ENCODE results near the gene OR6C68. TPM values are rescaled to one million over a fixed set of nuclear protein-coding genes. Genes with fewer than 3 reads are reported as not detected.
A peak's percentile ranks its signal among the peaks of the same experiment; 100 is the strongest.
"Not testable (repeated sequence)": the region's sequence is repeated elsewhere in the genome, so short reads cannot be mapped to it uniquely, and the experiment has no call there.

Gene OR6C68
- not detected for total RNA-seq
- polyA plus RNA-seq (ENCODE audit: insufficient read depth in 1 of 8, insufficient read length in 8 of 8, low replicate concordance in 1 of 8), result not detected
- long read RNA-seq, donor 1, result 0 reads
- long read RNA-seq, donor 2, result 0 reads
- long read RNA-seq, donor 3, result 0 reads
- long read RNA-seq, donor 4, result 0 reads
- long read RNA-seq, donor 5, result 0 reads
- long read RNA-seq, donor 6, result 0 reads
- long read RNA-seq, donor 7, result 0 reads
- long read RNA-seq, donor 8, result 0 reads
- long read RNA-seq, donor 9, result 0 reads
- long read RNA-seq, donor 10, result 0 reads
- long read RNA-seq, donor 11, result 0 reads

DNA sequence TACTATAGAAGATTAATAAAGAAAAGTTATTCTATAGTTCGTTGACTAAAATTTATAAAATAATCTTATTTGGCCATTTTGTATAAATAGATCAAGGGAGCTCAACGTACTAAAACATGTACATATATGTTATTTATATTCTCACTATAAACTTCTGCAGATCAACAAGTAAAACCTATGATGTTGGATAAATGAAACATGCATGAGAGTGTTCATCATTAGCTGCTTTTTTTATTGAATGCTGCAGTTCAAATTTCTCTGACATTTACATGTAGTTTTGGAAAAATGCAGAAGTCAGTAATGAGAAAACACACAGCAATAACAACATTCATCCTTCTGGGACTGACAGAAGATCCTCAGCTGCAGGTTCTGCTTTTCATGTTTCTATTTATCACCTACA, at the start of gene OR6C68:
Gene OR6C68, plus strand, starts transcription at position 301 of the 400 bp plus-strand sequence. Its CDS starts 0 bp downstream, at position 301.
- Histone ChIP-seq H3K27me3 (ENCODE audit: control insufficient read depth, insufficient read depth, low read length) (no peaks in the 10 kb centered on the region), H3K4me3 (ENCODE audit: low read length) (no peak within 1 kb of the TSS)
- no CpG with 5 or more reads among the region's 2 CpGs for WGBS (ENCODE audit: insufficient coverage)

DNA sequence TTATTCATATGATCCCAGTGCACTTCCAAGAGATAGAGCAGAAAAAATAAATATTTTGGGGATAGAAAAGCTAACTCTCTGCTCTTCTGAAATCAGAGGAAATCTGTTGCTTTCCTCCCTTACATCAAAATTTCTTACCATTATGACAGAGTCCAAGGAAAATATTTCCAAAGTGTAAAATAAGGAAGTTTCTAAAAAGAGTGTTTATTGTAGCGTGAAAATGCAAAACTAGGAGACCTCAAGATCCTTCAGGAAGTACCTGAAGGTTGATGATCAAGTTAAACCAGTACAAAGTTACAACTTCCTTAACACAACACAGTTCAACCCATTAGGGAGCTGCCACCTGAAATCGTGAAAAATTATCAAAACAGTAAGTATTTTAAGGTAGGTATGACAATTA, 48.4 kb upstream of the OR6C68 start, which contains the start of gene OR6C2:
Gene OR6C2, plus strand, starts transcription at position 301 of the 400 bp plus-strand sequence. CDS start 8,138 bp downstream, outside the sequence.
- H3K4me1 ChIP-seq (ENCODE audit: control insufficient read depth, insufficient read depth, low read length), result no peaks in the 10 kb centered on the region
- no peaks in the 10 kb centered on the region for H3K27me3 ChIP-seq (ENCODE audit: control insufficient read depth, insufficient read depth, low read length)
- no peaks in the 10 kb centered on the region for H3K9me3 ChIP-seq (replicated peaks; ENCODE audit: control insufficient read depth, low read depth, low read length)
- no peak for DNase-seq
- H3K36me3 ChIP-seq (ENCODE audit: control insufficient read depth, insufficient read depth, low read length), result no peaks in the 10 kb centered on the region
- H3K4me3 ChIP-seq (ENCODE audit: low read length), result no peak within 1 kb of the TSS
- no peak within 1 kb of the TSS for H3K27ac ChIP-seq (ENCODE audit: low read length)
- no CpG with 5 or more reads among the region's 2 CpGs for WGBS (ENCODE audit: insufficient coverage)

More for the DNA sequence above, at the start of gene OR6C68:
- Histone ChIP-seq H3K9me3 (replicated peaks; ENCODE audit: control insufficient read depth, low read depth, low read length) (no peaks in the 10 kb centered on the region), H3K4me1 (ENCODE audit: control insufficient read depth, insufficient read depth, low read length) (no peaks in the 10 kb centered on the region), H3K27ac (ENCODE audit: low read length) (no peak within 1 kb of the TSS), H3K36me3 (ENCODE audit: control insufficient read depth, insufficient read depth, low read length) (no peaks in the 10 kb centered on the region)
- no peak for DNase-seq

DNA sequence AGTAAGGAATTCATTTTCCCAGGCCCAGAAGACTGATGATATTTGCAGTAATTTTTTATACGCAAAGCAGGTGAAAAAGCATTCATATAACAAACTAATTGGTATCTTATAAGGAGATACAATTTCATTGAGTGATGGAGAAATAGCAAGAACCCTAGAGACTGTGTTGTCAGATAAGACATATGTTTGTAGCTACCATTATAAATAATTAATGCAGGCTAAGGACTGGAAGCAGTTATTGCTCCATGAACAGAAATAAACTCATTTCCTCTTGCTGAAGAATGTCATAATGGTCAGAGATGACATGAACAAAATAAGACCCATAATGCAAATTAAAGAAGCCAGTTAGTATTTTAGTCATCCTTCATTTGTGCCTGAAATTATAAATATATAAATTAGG, 46.8 kb upstream of the OR6C68 start:
- no peaks in the 10 kb centered on the region for H3K9me3 ChIP-seq (replicated peaks; ENCODE audit: control insufficient read depth, low read depth, low read length)
- no peak overlapping the region for H3K4me3 ChIP-seq (ENCODE audit: low read length)
- H3K36me3 ChIP-seq (ENCODE audit: control insufficient read depth, insufficient read depth, low read length), result no peaks in the 10 kb centered on the region
- no peaks in the 10 kb centered on the region for H3K27me3 ChIP-seq (ENCODE audit: control insufficient read depth, insufficient read depth, low read length)
- no peaks in the 10 kb centered on the region for H3K4me1 ChIP-seq (ENCODE audit: control insufficient read depth, insufficient read depth, low read length)
- WGBS (ENCODE audit: insufficient coverage), result no CpG with 5 or more reads among the region's 1 CpG
- no peak overlapping the region for H3K27ac ChIP-seq (ENCODE audit: low read length)
- DNase-seq, result no peak

DNA sequence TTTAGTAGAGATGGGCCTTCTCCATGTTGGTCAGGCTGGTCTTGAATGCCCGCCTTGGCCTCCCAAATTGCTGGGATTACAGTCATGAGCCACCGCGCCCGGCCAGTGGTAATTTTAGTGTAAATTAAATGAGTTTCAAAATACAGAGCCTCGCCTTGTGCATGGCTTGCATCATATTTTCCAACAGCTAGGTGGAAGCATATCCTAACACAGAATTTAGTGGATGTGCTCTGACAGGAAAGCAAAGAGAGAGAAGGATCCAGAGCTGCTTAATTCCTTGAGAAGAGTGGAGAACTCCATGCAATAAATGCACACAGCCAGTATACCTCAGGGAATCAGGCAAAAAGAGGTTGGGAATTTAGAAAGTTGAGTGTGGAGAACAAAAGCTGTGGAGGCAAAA, 45.9 kb upstream of the OR6C68 start:
- peak; percentile 1 for DNase-seq
- Histone ChIP-seq H3K9me3 (replicated peaks; ENCODE audit: control insufficient read depth, low read depth, low read length) (no peaks in the 10 kb centered on the region), H3K4me1 (ENCODE audit: control insufficient read depth, insufficient read depth, low read length) (no peaks in the 10 kb centered on the region), H3K36me3 (ENCODE audit: control insufficient read depth, insufficient read depth, low read length) (no peaks in the 10 kb centered on the region), H3K27ac (ENCODE audit: low read length) (no peak overlapping the region), H3K4me3 (ENCODE audit: low read length) (no peak overlapping the region), H3K27me3 (ENCODE audit: control insufficient read depth, insufficient read depth, low read length) (no peaks in the 10 kb centered on the region)
- 67% methylated on average over 1 of the region's 5 CpGs for WGBS (ENCODE audit: insufficient coverage)

DNA sequence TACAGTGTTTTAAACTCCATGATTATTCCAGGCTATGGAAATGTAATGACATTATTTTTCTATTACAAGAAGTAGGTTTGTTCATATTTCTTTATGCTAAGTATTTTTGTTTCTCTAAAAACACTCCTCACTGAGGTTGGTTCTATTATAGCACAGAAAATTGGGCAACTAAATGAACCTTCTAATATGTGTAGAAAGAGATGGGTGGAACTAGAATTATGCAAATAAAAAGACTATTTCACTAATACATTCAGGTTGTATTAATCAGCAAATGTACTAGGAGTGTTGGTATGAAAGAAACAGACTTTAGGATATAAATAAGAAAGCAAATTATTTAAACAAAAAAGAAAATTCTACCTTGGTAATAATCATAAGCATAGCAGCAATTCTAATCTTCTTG, 43.4 kb upstream of the OR6C68 start:
- no peaks in the 10 kb centered on the region for H3K4me1 ChIP-seq (ENCODE audit: control insufficient read depth, insufficient read depth, low read length)
- H3K27ac ChIP-seq (ENCODE audit: low read length), result no peak overlapping the region
- H3K9me3 ChIP-seq (replicated peaks; ENCODE audit: control insufficient read depth, low read depth, low read length), result no peaks in the 10 kb centered on the region
- no peaks in the 10 kb centered on the region for H3K36me3 ChIP-seq (ENCODE audit: control insufficient read depth, insufficient read depth, low read length)
- no peak for DNase-seq
- no peak overlapping the region for H3K4me3 ChIP-seq (ENCODE audit: low read length)
- no peaks in the 10 kb centered on the region for H3K27me3 ChIP-seq (ENCODE audit: control insufficient read depth, insufficient read depth, low read length)

DNA sequence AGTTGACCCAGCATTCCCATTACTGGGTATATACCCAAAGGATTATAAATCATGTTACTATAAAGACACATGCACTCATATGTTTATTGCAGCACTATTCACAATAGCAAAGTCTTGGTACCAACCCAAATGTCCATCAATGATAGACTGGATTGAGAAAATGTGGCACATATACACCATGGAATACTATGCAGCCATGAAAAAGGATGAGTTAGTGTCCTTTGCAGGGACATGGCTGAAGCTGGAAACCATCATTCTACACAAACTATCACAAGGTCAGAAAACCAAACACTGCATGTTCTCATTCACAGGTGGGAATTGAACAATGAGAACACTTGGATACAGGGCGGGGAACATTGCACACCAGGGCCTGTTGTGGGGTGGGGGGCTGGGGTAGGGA, 27.3 kb upstream of the OR6C68 start:
- not testable (repeated sequence) for H3K9me3 ChIP-seq (replicated peaks; ENCODE audit: control insufficient read depth, low read depth, low read length); H3K27me3 ChIP-seq (ENCODE audit: control insufficient read depth, insufficient read depth, low read length); H3K4me1 ChIP-seq (ENCODE audit: control insufficient read depth, insufficient read depth, low read length); DNase-seq; H3K4me3 ChIP-seq (ENCODE audit: low read length); H3K27ac ChIP-seq (ENCODE audit: low read length); H3K36me3 ChIP-seq (ENCODE audit: control insufficient read depth, insufficient read depth, low read length)
- 80% methylated on average over 1 of the region's 1 CpG for WGBS (ENCODE audit: insufficient coverage)

DNA sequence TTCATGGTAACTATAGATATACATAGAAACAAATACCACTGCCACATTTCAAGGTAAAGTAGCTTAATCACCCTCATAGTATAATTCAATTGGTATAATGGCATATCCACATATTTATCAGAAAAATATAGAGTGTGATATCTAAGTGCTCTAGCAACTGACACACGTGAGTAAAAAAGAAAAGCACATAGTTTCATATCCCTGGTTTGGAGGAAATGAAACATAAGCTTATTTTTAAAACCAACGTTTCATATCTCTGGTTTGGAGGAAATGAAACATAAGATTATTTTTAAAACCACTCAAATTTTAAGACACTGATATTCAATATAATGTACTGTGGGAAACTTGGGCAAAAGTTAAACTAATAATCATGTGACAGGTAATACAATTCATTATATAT, 24.3 kb upstream of the OR6C68 start:
- H3K4me1 ChIP-seq (ENCODE audit: control insufficient read depth, insufficient read depth, low read length), result no peaks in the 10 kb centered on the region
- no CpG with 5 or more reads among the region's 2 CpGs for WGBS (ENCODE audit: insufficient coverage)

DNA sequence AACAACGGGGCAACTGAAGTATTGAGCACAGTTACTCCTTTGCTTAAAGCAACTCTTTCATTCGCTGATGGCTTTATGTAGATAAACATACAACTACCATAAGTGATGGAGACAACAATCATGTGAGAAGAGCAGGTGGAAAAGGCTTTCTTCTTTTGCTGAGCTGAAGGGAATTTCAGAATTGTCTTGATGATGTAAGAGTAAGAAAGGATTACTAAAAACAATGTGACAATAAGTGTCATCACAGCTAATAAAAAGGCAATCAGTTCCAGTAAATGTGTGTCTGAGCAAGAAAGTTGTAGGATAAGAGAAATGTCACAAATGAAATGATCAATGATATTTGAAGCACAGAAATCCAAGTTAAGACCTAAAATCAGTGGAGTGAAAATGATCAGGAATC, 22.9 kb upstream of the OR6C68 start:
- WGBS (ENCODE audit: insufficient coverage), result no CpG with 5 or more reads among the region's 2 CpGs
- no peak for DNase-seq
- H3K36me3 ChIP-seq (ENCODE audit: control insufficient read depth, insufficient read depth, low read length), result no peaks in the 10 kb centered on the region
- no peak overlapping the region for H3K27ac ChIP-seq (ENCODE audit: low read length)
- no peaks in the 10 kb centered on the region for H3K4me1 ChIP-seq (ENCODE audit: control insufficient read depth, insufficient read depth, low read length)
- H3K9me3 ChIP-seq (replicated peaks; ENCODE audit: control insufficient read depth, low read depth, low read length), result no peaks in the 10 kb centered on the region
- H3K27me3 ChIP-seq (ENCODE audit: control insufficient read depth, insufficient read depth, low read length), result no peaks in the 10 kb centered on the region
- no peak overlapping the region for H3K4me3 ChIP-seq (ENCODE audit: low read length)

More for the DNA sequence above, 24.3 kb upstream of the OR6C68 start:
- Histone ChIP-seq H3K4me3 (ENCODE audit: low read length) (no peak overlapping the region), H3K36me3 (ENCODE audit: control insufficient read depth, insufficient read depth, low read length) (no peaks in the 10 kb centered on the region), H3K27ac (ENCODE audit: low read length) (no peak overlapping the region), H3K9me3 (replicated peaks; ENCODE audit: control insufficient read depth, low read depth, low read length) (no peaks in the 10 kb centered on the region), H3K27me3 (ENCODE audit: control insufficient read depth, insufficient read depth, low read length) (no peaks in the 10 kb centered on the region)
- DNase-seq, result peak; percentile 9

DNA sequence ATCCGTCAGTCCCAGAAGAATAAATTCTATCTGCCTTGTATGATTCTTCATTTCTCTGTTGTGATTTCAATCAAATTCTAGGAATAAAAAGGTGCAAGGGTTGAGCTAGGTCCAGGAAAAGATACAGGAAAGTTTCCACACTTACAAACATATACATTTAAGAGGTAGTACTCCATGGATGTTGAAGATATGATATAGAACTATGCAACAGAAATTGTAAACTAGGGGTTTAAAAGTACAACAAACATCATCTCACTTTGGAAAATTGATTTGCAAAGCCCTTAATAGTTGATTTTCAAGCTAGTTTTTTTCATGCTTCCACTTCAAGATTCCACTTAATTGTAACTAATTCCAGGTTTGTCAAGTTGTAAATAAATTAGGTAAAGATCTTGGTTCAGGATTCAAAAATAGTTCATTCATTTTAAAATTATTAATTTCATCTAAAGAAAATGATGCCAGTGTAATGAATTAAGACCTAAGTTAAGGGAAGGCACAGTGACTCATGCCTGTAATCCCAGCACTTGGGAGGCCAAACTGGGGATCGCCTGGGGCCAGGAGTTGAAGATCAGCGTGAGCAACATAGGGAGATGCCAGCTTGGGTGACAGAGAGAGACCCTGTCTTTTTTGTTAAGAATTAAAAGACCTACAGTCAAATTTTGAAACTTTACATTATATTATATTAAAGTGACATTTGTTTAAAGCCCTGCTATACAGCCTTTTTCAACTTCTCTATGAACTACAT, 21.9 kb upstream of the OR6C68 start, which contains the start of gene OR6C70:
Gene OR6C70, minus strand, starts transcription at position 51 of the 742 bp plus-strand sequence. Its CDS starts 0 bp downstream, at position 51.
- Histone ChIP-seq H3K27me3 (ENCODE audit: control insufficient read depth, insufficient read depth, low read length) (no peaks in the 10 kb centered on the region), H3K36me3 (ENCODE audit: control insufficient read depth, insufficient read depth, low read length) (no peaks in the 10 kb centered on the region), H3K4me3 (ENCODE audit: low read length) (no peak within 1 kb of the TSS), H3K4me1 (ENCODE audit: control insufficient read depth, insufficient read depth, low read length) (no peaks in the 10 kb centered on the region), H3K9me3 (replicated peaks; ENCODE audit: control insufficient read depth, low read depth, low read length) (no peaks in the 10 kb centered on the region), H3K27ac (ENCODE audit: low read length) (no peak within 1 kb of the TSS)
- WGBS (ENCODE audit: insufficient coverage), result no CpG with 5 or more reads among the region's 3 CpGs
- no peak for DNase-seq

DNA sequence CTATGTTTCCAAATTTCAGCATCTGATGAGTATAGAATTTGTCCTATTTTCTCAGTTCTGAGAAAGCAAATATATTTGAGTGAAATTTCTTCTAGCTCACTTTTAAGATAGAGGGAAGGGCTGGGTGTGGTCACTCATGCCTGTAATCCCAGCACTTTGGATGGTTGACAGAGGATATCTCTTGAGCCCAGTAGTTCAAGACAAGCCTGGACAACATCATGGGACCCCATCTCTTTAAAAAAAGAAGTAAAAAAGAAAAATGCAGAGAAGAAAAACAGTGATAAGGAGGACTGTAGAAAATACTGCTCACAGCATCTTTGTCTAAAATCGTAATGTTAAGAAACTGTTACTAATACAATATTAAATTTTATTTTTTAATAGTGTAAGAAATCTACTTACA, 19.9 kb upstream of the OR6C68 start:
- H3K9me3 ChIP-seq (replicated peaks; ENCODE audit: control insufficient read depth, low read depth, low read length), result no peaks in the 10 kb centered on the region
- no peak overlapping the region for H3K27ac ChIP-seq (ENCODE audit: low read length)
- no peaks in the 10 kb centered on the region for H3K4me1 ChIP-seq (ENCODE audit: control insufficient read depth, insufficient read depth, low read length)
- no CpG with 5 or more reads among the region's 1 CpG for WGBS (ENCODE audit: insufficient coverage)
- no peak for DNase-seq
- no peaks in the 10 kb centered on the region for H3K36me3 ChIP-seq (ENCODE audit: control insufficient read depth, insufficient read depth, low read length)
- H3K27me3 ChIP-seq (ENCODE audit: control insufficient read depth, insufficient read depth, low read length), result no peaks in the 10 kb centered on the region
- H3K4me3 ChIP-seq (ENCODE audit: low read length), result no peak overlapping the region
